ENCODE results near the gene AZU1.
"Not testable (repeated sequence)": the region's sequence is repeated elsewhere in the genome, so short reads cannot be mapped to it uniquely, and the experiment has no call there.

AZU1 gene

DNA sequence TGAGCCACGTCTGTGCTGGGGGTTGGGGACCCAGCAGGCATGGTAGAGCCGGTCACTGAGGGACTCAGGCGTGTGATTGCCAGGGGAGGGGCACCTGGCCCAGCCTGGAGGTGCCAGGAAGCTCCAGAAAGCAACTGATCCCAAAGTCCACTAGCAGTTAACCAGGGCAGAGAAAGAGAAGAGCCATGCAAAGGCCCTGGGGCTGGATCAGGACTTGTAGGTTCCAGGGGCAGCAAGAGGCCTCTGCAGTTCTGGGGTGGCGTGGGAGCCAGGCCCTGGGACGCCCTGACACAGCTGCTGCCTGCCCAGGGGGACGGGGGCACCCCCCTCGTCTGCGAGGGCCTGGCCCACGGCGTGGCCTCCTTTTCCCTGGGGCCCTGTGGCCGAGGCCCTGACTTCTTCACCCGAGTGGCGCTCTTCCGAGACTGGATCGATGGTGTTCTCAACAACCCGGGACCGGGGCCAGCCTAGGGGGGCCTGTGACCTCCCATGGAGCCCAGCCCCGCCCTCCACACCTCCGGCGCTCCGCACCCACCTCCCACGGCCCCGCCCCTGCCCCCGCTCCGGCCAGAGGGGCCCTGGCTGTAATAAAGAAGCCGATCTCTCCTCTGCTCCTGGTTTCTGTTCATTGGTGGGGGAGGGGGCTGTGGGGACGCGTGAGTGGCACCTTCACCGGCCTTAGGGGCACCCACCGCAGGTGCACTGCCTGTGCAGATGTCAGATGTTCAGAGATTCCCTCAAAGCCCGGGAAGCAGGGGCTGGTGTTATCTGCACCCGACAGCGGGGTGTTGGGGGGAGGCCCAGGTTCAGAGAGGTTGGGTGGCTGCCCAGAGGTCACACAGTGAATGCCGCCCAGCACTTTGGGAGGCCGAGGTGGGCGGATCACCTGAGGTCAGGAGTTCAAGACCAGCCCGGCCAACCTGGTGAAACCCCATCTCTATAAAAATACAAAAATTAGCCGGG lies 4.1 kb downstream of the AZU1 start:
- no peak for FAIRE-seq

DNA sequence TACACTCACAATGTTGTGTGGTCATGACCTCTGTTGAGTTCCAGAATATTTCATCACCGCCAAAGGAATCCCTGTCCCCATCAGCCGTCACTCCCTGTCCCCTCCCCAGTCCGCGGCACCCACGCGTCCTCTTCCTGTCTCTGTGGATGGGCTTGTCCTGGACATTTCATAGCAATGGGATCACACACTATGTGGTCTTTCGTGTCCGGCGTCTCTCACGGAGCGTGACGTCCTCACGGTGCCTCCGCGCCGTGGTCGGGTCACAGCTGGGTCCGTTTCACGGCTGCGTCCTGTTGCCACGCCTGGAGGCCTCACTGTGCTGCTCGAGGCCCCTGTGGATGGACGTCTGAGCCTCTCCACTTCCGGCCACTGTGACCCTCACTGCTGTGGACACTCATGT lies 6.6 kb downstream of the AZU1 start:
- no peak for FAIRE-seq

DNA sequence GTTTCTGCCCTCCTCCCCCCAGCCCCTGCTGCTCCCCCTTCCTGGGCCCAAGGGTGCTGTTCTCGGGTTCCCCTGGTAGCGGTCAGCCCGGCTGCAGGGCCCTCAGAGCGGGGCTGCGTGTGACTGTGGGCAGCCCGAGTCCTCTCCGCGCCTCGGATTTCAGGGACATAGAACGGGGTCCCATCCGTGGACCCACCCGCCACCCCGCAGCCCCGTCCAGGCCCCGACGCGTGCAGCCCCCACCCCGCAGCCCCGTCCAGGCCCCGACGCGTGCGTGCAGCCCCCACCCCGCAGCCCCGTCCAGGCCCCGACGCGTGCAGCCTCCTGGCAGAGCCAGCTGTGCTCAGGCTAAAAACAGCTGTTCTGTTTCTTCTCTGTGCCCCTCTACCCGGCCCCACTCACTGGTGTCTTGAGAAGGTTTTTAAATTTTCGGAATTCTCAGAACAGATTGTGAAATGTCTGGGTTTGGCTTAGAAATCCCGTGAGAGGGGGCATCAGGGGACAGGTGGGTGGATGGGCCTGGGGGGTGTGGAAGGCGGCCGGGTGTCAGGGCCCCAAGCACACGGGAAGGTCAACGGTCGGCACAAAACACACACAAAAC lies 7.7 kb downstream of the AZU1 start:
- FAIRE-seq: no peak

DNA sequence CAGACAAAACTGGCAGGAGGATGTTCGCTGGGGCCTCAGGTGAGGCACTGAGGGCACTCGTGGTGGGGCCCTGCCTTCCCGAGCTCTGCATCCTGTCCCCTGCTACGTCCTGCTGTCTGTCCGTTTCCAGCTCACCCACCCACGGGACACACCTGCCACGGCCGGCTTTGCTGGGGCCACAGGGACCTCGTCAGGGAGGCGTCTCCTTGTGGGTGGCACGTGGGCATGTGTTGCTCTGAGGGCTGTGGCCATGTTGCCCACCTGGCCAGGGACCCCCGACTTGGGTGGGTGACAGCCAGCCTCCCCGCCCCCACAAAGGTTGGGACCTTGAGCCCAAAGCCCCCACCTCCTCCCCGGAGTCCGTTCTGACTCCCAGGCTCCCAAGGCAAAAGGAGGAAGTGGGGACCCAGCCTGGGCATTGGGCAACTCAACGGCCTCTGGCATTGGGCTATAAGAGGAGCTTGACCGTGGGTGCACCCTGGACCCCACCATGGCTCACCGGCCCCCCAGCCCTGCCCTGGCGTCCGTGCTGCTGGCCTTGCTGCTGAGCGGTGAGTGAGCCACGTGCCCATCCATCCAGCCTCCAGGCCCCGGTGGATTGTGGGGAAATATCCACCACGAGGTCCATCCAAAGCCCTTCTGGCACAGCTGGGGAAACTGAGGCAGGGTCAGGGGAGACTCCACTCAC lies 13.0 kb downstream of the AZU1 start, which contains the start of gene PRTN3:
Gene PRTN3 (plus strand): TSS at position 481 of the 688 bp plus-strand sequence. CDS start 10 bp downstream, at position 491.
- FAIRE-seq: no peak

DNA sequence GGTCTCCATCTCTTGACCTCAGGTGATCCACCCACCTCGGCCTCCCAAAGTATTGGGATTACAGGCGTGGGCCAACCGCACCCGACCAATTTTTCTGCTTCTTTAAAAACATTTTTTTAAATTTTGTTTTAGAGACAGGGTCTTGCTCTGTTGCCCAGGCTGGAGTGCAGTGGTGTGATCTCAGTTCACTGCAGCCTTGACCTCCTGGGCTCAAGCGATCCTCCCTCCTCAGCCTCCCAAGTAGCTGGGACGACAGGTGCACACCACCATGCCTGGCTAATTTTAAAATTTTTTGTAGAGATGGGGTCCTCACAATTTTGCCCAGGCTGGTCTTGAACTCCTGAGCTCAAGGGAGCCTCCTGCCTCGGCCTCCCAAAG lies 15.2 kb downstream of the AZU1 start:
- FAIRE-seq: not testable (repeated sequence)

DNA sequence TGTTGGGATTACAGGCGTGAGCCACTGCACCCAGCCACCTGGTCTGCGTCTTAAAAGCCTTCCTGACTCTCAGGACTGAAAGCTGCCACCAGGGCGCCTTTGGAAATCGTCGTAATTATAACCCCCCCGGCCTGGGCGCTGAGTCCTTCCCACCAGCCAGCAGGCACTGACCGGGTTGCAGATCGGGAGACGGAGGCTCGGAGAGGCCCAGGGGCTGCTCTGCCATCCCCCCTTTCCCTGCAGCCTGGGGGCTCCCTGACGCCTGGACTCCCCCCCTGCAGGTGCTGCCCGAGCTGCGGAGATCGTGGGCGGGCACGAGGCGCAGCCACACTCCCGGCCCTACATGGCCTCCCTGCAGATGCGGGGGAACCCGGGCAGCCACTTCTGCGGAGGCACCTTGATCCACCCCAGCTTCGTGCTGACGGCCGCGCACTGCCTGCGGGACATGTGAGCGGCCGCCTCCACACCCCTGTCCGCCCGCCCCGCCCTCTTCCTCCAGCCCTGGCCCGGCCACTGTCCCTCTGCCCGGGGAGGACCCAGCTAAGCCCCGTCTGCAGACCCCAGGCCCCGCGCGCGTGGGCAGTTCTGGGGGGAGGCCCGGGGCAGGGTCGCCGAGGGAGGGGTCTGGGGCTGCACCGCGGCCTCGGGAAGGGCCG lies 15.7 kb downstream of the AZU1 start:
- no peak for FAIRE-seq

DNA sequence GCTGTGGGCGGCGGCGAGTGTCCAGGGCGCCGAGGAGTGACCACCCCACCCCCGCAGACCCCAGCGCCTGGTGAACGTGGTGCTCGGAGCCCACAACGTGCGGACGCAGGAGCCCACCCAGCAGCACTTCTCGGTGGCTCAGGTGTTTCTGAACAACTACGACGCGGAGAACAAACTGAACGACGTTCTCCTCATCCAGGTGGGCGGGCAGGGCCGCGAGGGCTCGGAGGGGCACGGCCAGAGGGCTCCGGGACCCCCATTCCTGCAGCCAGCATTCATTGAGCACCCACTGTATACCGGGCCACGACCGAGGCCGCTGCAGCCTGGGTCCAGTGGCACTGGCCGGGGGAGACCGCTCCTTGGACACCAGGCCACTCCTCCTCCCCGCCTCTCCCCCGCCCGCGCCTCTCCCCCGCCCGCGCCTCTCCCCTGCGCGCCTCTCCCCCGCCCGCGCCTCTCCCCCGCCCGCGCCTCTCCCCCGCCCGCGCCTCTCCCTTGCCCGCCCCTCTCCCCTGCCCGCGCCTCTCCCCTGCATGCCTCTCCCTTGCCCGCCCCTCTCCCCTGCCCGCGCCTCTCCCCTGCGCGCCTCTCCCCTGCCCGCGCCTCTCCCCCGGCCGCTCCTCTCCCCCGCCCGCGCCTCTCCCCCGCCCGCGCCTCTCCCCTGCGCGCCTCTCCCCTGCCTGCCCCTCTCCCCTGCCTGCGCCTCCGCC lies 16.4 kb downstream of the AZU1 start:
- no peak for FAIRE-seq

DNA sequence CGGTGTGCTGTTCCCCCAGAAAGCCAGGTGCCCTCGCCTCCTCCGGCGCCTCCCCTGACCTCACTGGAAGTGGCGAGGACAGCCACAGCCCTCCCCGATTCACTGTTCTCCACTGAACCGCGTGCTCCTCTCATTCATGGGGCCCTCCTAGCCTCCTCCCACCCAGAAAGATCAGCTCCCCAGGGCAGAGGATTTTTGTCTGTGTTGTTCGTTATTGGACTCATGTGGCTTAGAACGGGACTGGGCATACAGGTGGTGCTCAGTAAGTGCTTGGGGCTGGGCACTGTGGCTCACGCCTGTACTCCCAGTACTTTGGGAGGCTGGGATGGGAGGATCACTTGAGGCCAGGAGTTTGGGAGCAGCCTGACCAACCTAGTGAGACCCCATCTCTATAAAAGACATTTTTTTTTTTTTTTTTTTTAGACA lies 16.9 kb downstream of the AZU1 start:
- no peak for FAIRE-seq

DNA sequence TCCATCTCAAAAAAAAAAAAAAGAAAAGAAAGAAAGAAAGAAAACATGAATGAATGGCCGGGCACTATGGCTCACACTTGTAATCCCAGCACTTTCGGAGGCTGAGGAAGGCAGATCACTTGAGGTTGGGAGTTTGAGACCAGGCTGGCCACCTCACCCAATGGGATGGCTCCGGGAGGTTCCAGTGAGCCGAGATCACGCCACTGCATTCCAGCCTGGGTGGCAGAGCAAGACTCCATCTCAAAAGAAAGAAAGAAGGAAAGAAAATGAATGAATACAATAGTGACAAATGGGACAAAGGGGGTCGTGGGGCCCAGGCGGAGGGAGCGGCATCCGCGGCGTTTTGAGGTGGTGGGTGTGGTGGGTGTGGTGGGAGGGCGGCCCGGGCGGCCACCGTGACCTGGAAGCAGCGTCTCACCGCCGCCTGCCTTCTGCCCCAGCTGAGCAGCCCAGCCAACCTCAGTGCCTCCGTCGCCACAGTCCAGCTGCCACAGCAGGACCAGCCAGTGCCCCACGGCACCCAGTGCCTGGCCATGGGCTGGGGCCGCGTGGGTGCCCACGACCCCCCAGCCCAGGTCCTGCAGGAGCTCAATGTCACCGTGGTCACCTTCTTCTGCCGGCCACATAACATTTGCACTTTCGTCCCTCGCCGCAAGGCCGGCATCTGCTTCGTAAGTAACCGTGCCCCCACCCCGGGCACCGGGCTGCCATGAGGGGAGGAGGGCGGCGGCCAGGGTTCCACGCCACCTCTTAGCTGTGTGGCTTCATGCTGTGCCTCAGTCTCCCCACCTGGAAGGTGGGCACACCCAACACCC lies 18.3 kb downstream of the AZU1 start:
- FAIRE-seq: no peak

DNA sequence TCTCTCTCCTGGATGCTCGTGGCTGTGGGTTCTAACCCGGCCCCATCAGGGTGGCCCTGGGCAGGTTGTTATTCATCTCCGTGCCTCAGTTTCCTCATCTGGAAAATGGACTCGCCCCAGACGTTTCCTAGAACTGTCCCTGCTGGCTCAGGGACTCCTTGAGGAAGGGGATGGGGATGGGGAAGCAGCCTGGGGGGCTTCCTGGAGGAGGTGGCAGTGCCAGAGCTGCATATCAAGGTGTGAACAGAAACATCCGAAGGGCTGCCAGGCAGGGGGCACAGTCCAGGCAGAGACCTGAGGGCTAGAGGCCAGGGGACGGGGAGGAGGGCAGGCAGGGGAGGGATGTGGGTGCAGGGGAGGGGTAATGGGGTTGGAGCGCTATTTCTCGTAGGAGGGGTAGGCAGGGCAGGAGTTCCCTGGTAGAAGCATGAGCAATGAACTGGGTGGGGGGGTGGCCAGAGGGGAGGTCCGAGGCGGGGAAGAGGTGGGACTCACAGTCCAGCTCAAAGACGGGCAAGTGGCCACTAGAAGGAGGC lies 20.8 kb downstream of the AZU1 start:
- FAIRE-seq: no peak

DNA sequence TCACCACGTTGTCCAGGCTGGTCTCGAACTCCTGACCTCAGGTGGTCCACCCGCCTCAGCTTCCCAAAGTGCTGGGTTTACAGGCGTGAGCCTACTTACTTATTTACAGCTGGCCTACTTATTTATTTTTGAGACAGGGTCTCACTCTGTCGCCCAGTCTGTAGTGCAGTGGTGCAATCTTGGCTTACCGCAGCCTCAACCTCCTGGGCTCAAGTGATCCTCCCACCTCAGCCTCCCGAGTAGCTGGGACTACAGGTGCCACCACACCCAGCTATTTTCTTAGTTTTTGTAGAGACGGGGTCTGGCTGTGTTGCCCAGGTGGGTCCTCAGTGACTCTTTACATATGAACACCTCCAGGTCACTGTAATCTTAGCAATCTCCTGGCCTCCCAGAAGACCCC lies 21.6 kb downstream of the AZU1 start:
- not testable (repeated sequence) for FAIRE-seq

DNA sequence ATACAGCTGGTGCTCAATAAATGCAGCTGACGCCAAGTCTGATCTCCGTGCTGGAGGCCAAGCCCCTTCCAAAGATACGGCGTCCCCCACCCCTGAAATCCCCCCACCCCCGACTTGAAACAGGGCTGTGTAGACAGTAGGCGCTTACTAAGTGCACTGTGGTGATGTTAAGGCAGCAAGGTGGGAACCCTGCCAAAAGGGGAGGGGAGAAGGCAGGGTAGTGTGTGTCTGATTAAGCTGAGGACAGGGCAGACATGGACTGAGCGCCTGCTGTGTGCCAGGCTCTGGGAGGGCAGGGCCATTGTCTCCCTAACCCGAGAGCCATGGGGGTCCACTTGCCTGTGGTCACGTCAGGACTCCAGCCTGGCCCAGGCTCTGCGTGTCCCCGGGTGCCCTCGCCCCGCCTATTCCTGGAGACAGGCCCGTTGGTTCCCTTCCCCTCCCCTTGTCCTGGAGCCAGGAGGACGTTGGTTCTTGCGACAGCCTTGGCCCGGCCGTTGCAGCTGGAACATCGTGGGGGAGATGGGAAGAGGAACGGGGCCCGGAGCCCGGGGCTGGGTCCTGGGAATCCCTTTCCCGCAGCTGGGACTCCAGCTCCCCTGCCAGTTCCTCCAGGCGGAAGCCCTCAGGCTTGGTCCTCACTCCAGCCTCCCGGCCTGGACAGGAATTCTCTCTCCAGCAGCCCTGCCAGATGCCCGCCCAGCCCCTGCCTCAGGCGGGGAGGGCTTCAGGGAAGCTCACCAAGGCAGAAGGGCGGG lies 22.8 kb downstream of the AZU1 start:
- no peak for FAIRE-seq

DNA sequence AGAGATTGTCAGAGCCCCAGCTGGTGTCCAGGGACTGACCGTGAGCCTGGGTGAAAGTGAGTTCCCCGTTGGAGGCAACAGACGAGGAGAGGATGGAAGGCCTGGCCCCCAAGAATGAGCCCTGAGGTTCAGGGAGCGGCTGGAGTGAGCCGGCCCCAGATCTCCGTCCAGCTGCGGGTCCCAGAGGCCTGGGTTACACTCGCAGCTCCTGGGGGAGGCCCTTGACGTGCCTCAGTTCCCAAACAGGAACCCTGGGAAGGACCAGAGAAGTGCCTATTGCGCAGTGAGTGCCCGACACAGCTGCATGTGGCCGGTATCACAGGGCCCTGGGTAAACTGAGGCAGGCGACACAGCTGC lies 23.3 kb downstream of the AZU1 start:
- no peak for FAIRE-seq

DNA sequence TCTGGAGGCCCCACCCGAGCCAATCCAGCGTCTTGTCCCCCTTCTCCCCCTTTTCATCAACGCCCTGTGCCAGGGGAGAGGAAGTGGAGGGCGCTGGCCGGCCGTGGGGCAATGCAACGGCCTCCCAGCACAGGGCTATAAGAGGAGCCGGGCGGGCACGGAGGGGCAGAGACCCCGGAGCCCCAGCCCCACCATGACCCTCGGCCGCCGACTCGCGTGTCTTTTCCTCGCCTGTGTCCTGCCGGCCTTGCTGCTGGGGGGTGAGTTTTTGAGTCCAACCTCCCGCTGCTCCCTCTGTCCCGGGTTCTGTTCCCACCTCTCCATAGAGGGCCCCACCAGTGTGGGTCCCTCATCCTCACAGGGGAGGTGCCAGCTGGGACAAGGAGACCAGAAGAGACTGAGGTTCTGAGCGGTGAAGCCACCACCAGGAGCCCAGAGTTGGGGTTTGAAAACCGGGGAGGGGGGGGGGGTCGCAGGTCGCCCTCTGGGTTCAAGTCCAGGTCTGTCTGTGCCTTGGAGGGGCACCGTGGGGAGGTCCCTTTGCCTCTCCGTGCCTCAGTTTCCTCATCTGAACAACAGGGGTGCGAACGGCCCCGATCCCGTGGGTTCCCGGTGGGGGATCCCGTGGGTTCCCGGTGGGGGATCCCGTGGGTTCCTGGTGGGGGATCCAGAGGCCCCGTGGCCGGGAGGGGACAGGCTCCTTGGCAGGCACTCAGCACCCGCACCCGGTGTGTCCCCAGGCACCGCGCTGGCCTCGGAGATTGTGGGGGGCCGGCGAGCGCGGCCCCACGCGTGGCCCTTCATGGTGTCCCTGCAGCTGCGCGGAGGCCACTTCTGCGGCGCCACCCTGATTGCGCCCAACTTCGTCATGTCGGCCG lies 24.7 kb downstream of the AZU1 start, which contains the start of gene ELANE:
Gene ELANE (plus strand): TSS at position 168 of the 878 bp plus-strand sequence. CDS start 26 bp downstream, at position 194.
- FAIRE-seq: no peak

DNA sequence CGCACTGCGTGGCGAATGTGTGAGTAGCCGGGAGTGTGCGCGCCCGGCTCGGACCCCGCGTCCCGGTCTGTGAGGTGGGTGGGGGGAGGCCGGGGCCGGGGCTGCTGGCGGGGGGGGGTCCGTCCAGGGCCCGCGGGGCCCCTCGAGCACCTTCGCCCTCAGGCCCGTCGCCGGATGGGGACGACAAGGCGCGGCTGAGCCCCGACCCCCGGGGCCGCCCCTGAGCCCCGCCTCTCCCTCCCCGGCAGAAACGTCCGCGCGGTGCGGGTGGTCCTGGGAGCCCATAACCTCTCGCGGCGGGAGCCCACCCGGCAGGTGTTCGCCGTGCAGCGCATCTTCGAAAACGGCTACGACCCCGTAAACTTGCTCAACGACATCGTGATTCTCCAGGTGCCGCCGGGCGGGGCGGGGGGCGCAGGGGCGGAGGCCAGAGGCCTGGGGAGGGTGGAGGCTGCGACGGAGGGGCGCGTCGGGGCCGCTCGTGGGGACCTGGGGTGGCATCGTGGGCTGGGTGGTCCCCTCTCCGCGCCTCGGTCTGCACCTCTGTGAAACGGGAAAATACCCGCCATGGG lies 25.5 kb downstream of the AZU1 start:
- no peak for FAIRE-seq

DNA sequence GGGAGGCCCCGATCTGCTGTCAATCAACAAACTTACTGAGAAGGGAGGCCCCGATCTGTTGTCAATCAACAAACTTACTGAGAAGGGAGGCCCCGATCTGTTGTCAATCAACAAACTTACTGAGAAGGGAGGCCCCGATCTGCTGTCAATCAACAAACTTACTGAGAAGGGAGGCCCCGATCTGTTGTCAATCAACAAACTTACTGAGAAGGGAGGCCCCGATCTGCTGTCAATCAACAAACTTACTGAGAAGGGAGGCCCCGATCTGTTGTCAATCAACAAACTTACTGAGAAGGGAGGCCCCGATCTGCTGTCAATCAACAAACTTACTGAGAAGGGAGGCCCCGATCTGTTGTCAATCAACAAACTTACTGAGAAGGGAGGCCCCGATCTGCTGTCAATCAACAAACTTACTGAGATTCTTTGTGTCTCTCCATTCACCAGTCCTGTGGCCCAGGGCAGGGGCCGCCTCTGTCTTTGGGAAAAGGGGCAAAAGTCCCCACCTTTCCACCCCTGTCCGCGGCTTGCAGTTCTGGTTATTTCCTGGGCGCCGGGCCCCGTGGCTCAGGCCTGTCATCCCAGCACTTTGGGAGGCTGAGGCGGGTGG lies 26.1 kb downstream of the AZU1 start:
- not testable (repeated sequence) for FAIRE-seq

DNA sequence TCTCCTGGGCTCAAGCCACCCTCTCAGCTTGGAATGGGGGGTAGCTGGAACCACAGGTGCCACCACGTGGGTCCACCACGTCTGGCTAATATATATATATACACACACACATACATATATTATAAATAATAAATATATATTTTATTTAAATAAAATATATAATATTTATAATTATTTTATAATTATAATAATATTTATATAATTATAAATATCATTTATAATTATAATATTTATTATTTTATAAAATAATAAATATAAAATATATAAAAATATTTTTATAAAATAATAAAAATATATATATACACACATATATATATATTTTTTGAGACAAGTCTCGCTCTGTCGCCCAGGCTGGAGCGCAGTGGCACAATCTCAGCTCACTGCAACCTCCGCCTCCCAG lies 26.9 kb downstream of the AZU1 start:
- no peak for FAIRE-seq

DNA sequence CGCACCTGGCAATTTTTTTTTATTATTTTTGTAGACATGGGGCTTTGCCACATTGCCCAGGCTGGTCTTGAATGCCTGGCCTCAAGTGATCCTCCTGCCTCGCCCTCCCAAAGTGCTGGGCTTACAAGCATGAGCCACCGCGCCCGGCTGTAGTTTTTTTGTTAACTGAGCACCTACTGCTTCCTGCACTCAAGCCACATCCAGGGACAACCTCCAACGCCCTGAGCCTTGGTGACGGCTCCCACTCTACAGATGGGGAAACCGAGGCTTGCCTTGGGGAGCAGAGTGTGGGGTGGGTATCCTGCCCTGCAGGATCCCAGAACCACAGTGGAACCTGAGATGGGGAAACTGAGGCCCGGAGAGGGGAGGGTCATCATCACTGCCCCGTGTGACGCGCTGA lies 27.5 kb downstream of the AZU1 start:
- no peak for FAIRE-seq

All from islet of Langerhans (tissue), 1 donor.